ENCODE results near the gene SDR42E2. TPM values are rescaled to one million over a fixed set of nuclear protein-coding genes. Genes with fewer than 3 reads are reported as not detected.

SDR42E2 gene
- total RNA-seq = 0.12 TPM in 1 of 2 replicates, not detected in the other

DNA sequence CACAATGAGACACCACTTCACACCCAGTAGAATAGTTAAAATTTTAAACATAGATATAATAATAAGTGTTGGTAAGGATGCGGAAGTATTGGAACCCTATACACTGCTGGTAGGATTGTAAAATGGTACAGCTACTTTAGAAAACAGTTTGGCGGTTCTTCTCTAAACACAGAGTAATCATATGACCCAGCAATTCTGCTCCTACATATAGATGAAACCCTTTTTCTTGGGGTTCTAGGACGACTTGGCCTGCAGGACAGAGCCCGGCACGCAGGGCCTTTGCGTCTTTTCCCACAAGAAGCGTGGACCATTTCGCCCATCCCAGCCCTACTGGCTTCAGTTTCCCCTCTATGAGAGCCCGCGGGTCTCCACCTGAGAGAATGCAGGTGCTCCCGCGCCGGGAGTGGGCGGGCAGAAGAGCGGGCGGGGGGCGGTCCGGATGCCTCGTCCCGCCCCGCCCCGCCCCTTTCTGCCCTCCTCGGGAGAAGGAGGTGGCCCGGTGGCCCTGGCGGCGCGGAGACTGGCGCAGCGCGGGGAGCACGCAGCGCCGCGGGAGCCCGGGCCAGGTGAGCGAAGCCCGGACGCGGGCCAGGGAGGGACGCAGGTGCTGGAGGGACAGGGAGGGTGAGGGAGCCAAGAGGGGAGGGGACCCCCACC is at the start of gene SDR42E2:
TSS of gene SDR42E2 (plus strand) at position 508 of the 657 bp plus-strand sequence. CDS start 3,077 bp downstream, outside the sequence.
- DNase-seq (ENCODE audit: low read depth) = no peak
- TF ChIP-seq, protein P1, sequence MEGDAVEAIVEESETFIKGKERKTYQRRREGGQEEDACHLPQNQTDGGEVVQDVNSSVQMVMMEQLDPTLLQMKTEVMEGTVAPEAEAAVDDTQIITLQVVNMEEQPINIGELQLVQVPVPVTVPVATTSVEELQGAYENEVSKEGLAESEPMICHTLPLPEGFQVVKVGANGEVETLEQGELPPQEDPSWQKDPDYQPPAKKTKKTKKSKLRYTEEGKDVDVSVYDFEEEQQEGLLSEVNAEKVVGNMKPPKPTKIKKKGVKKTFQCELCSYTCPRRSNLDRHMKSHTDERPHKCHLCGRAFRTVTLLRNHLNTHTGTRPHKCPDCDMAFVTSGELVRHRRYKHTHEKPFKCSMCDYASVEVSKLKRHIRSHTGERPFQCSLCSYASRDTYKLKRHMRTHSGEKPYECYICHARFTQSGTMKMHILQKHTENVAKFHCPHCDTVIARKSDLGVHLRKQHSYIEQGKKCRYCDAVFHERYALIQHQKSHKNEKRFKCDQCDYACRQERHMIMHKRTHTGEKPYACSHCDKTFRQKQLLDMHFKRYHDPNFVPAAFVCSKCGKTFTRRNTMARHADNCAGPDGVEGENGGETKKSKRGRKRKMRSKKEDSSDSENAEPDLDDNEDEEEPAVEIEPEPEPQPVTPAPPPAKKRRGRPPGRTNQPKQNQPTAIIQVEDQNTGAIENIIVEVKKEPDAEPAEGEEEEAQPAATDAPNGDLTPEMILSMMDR (conservative IDR thresholded peaks at IDR 0.05; ENCODE audit: low read depth, low read length) = no peak
- H3K4me3 ChIP-seq (ENCODE audit: low read depth, low read length) = no peak within 1 kb of the TSS

DNA sequence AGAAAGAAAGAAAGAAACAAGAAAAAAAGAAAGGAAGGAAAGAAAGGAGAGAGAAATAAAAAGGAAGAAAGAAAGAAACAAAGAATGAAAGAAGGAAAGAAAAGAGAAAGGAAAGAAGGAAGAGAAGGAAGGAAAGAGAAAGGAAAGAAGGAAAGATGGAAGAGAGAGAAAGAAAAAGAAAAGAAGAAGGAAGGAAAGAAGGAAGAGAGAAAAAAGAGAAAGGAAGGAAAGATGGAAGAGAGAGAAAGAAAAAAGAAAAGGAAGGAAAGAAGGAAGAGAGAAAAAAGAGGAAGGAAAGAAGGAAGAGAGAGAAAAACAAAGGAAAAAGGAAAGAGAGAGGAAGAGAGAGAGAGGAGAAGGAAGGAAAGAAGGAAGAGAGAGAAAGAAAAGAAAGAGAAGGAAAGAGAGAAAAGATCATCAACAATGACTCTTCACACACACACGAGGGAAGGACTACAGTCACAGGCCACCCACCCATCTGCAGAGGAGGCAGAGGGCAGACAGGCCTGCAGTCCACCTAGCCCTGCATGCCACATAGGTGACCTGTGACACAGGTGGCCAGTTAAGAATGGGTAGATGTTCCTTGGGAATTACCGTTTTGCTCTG is 46.1 kb upstream of the SDR42E2 start:
- no peak for DNase-seq (ENCODE audit: low read depth)
- TF ChIP-seq, protein P1 (conservative IDR thresholded peaks at IDR 0.05; ENCODE audit: low read depth, low read length) = no peak
- H3K4me3 ChIP-seq (ENCODE audit: low read depth, low read length) = no peak overlapping the region

DNA sequence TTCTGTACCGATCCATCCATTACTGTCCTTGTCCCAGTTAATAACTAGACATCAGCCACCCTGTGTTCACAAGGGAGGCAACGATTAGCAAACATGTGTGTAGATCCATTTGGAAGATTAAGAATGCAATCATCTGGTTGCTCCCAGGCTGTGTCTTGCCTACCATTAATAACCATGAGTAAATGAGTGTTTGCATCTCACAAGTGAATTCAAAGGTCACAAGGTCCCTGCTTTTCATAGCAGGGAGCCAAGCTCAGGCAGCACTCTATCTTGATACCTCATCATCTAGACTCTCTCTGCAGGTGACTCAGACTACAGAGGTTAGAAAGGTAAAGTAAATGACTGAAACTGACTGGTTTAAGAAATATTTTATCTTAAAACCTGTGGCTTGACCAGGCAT is 44.7 kb upstream of the SDR42E2 start:
- DNase-seq (ENCODE audit: low read depth) = no peak
- TF ChIP-seq, protein P1 (conservative IDR thresholded peaks at IDR 0.05; ENCODE audit: low read depth, low read length) = no peak
- H3K4me3 ChIP-seq (ENCODE audit: low read depth, low read length) = no peak overlapping the region

DNA sequence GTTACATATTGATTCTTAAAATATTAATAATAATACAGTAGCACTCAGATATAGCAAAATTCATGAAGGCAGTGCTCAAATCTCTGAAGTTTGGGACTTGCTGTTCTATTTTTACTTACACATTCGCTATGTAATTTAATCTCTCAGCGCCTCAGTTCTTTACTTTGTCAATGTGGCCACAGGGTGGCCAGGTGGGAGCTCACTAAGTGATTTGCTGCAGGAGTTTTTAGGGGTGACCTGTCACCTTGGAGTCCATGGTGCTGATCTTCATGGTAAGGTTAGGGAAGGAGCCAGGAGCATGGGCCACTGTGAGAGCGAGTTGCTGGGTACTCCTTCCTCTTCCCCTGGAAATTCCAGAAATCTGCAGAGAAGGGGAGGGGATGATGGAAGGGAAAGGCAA is 41.9 kb upstream of the SDR42E2 start:
- no peak overlapping the region for H3K4me3 ChIP-seq (ENCODE audit: low read depth, low read length)
- TF ChIP-seq, protein P1 (conservative IDR thresholded peaks at IDR 0.05; ENCODE audit: low read depth, low read length) = no peak
- DNase-seq (ENCODE audit: low read depth) = no peak

DNA sequence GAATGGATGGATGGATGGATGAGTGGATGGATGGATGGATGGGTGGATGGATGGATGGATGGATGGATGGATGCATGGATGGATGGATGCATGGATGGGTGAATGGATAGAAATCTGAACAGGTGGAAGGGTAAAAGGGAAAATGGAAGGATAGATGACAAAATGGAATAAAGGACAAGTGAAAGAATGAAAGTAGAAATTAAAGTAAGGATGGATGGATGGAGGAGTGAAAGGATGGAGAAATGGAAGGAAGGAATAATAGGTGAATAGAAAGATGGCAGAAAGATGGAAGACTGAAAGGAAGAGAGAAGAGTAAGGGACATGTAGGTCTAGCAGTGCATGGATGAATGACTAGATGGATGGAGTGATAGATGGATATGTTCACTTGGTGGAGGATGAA is 40.1 kb upstream of the SDR42E2 start:
- TF ChIP-seq, protein P1 (conservative IDR thresholded peaks at IDR 0.05; ENCODE audit: low read depth, low read length) = no peak
- no peak overlapping the region for H3K4me3 ChIP-seq (ENCODE audit: low read depth, low read length)
- no peak for DNase-seq (ENCODE audit: low read depth)

DNA sequence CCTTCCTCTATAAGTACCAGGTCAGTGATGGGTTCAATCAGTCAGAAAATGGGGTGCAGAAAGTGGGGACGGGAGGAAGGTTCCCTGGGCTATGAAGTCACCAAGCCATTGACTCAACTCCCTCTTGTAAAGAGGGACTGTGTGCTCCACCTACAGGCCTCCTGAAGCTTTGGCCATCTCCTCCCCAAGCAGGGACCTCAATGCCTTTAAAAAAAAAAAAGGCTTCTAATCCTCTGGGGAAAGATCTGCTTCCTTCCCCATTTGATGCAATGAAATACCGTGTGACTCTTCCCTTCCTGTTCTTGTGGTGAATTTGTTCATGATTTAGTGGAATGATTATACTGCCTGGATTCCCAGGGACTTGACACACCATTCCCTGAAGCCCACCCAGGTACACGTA is 39.2 kb upstream of the SDR42E2 start:
- no peak for DNase-seq (ENCODE audit: low read depth)
- TF ChIP-seq, protein P1 (conservative IDR thresholded peaks at IDR 0.05; ENCODE audit: low read depth, low read length) = no peak
- no peak overlapping the region for H3K4me3 ChIP-seq (ENCODE audit: low read depth, low read length)

Measured in epithelial cell of proximal tubule (primary cell).